ENCODE results near the gene PLCB1.

DNA sequence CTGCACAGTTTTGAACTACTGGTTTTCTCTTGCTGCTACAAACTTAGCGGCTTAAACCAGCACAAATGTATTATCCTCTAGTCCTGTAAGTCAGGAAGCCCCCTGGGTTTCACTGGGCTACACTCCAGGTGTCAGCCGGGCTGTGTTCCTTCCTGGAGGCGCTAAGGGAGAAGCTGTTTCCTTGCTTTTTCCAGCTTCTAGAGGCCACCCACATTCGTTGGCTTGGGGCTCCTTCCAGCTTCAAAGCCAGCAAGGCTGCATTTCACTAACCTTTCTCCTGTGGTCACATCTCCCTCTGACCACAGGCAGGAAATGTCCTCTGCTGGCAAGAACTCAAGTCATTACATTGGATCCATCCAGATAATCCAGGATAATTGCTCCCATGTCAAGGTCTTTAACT is 586.2 kb downstream of the PLCB1 start:
- TF ChIP-seq, protein P1, sequence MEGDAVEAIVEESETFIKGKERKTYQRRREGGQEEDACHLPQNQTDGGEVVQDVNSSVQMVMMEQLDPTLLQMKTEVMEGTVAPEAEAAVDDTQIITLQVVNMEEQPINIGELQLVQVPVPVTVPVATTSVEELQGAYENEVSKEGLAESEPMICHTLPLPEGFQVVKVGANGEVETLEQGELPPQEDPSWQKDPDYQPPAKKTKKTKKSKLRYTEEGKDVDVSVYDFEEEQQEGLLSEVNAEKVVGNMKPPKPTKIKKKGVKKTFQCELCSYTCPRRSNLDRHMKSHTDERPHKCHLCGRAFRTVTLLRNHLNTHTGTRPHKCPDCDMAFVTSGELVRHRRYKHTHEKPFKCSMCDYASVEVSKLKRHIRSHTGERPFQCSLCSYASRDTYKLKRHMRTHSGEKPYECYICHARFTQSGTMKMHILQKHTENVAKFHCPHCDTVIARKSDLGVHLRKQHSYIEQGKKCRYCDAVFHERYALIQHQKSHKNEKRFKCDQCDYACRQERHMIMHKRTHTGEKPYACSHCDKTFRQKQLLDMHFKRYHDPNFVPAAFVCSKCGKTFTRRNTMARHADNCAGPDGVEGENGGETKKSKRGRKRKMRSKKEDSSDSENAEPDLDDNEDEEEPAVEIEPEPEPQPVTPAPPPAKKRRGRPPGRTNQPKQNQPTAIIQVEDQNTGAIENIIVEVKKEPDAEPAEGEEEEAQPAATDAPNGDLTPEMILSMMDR (IDR thresholded peaks at IDR 0.05; ENCODE audit: extremely low read depth in 1 of 2, insufficient read depth in 1 of 2, low read depth in 1 of 2, low read length in 2 of 2) = no peak
- TF ChIP-seq EZH2 (IDR thresholded peaks at IDR 0.05; ENCODE audit: borderline replicate concordance, low read depth, low read length, severe bottlenecking) = no peak
- TF ChIP-seq GATA2 (IDR thresholded peaks at IDR 0.05; ENCODE audit: insufficient read depth, insufficient read length, low read depth, low read length) = no peak
- no peak for TF ChIP-seq POLR2A (IDR thresholded peaks at IDR 0.05; ENCODE audit: low read depth, low read length)
- TF ChIP-seq POLR2AphosphoS5 (IDR thresholded peaks at IDR 0.05; ENCODE audit: insufficient read depth, low read depth, low read length) = no peak
- TF ChIP-seq, protein P2, sequence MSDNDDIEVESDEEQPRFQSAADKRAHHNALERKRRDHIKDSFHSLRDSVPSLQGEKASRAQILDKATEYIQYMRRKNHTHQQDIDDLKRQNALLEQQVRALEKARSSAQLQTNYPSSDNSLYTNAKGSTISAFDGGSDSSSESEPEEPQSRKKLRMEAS (IDR thresholded peaks at IDR 0.05; ENCODE audit: insufficient read depth, insufficient read length) = no peak
- no peak for TF ChIP-seq FOS (IDR thresholded peaks at IDR 0.05; ENCODE audit: borderline replicate concordance, insufficient read depth, low read length)
- no peak for TF ChIP-seq MYC (IDR thresholded peaks at IDR 0.05; ENCODE audit: low read depth, low read length)
